ENCODE results near the gene EXOG. TPM values are rescaled to one million over a fixed set of nuclear protein-coding genes. Genes with fewer than 3 reads are reported as not detected.

The EXOG gene
- total RNA-seq, 1 experiment from 2014 or later: 8.3 TPM

DNA sequence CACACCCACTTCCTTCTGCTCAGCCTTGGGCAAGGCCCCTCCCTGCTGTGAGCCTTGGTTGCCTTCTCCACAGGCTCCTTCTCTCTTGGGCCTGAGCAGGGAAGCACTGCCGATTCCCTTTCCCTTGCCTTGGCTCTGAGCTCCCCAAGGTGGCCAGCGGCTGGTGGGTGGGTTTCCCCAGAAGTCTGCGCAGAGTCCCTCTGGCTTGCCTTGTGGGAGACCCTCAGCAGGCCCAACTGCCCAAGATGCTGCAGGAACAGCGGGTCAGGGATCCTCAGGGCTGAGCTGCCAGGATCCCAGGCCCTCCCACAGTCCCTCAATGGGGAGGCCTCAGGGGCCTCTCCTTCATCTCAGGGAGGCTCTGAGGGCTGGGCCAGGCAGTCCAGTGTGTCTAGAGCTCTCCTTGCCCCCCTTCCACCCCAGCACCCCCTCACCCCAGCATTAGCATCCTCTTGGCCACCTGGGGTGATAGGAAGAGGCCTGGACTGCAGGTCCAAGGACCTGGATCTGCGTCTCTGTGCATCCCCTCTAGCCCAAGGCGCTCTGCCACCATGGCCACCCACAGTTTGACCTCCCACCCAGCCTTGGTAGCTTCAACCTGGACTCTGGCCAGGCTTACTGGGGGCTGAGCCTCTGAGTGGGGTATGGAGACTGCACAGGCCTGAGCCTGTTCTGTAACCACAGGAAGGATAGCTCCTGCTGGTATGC, 68.6 kb downstream of the EXOG start:
- ChIA-PET RAD21 (ENCODE audit: low non-redundant PET in 1 of 2, low total read pairs in 2 of 2, uncharacterized antibody in 2 of 2, unreplicated experiment in 2 of 2) (no interaction called here), POLR2A (no interaction called here), CTCF (no interaction called here)
- Histone ChIP-seq H3K9me3 (ENCODE audit: control insufficient read depth in 1 of 2, insufficient read depth in 1 of 2, low read depth in 1 of 2, low read length in 2 of 2) (no peaks in the 10 kb centered on the region), H3K4me3 (replicated peaks in 1 of 2; ENCODE audit: low read depth in 1 of 2, low read length in 2 of 2) (no peak overlapping the region), H2AFZ (ENCODE audit: low read depth, low read length, poor library complexity, severe bottlenecking) (no peak overlapping the region), H3K9ac (ENCODE audit: low read length) (no peak overlapping the region), H3K4me1 (ENCODE audit: control insufficient read depth in 1 of 2, insufficient read depth in 2 of 2, low read length in 2 of 2) (no peaks in the 10 kb centered on the region), H3K4me2 (ENCODE audit: low read length) (no peak overlapping the region), H3K79me2 (ENCODE audit: insufficient read depth, low read length) (no peaks in the 10 kb centered on the region), H3K27me3 (ENCODE audit: insufficient read depth, low read length) (no peaks in the 10 kb centered on the region), H3K36me3 (ENCODE audit: control insufficient read depth in 1 of 2, insufficient read depth in 2 of 2, low read length in 2 of 2) (no peaks in the 10 kb centered on the region), H3K27ac (ENCODE audit: low read depth, low read length) (no peak overlapping the region), H4K20me1 (ENCODE audit: insufficient read depth) (no peaks in the 10 kb centered on the region), H3K9me2 (ENCODE audit: insufficient read depth) (no peaks in the 10 kb centered on the region)
- ATAC-seq: no peak
- intact Hi-C loops (cut with micrococcal nuclease): no loop called here
- no peak for DNase-seq (ENCODE audit: low read depth, low spot score)
- no TSS peak for BruUV-seq (replicated peaks)
- TF ChIP-seq EZH2phosphoT487 (IDR thresholded peaks at IDR 0.05; ENCODE audit: borderline replicate concordance) (no peak), ZFX (IDR thresholded peaks at IDR 0.05) (no peak), EZH2 (IDR thresholded peaks at IDR 0.05) (no peak), REST (IDR thresholded peaks at IDR 0.05; ENCODE audit: low read depth) (no peak), SP1 (IDR thresholded peaks at IDR 0.05; ENCODE audit: low read depth) (no peak), POLR2AphosphoS5 (IDR thresholded peaks at IDR 0.05; ENCODE audit: low read depth, low read length) (no peak), ELF1 (IDR thresholded peaks at IDR 0.05; ENCODE audit: borderline replicate concordance, low read depth) (no peak), CBX3 (IDR thresholded peaks at IDR 0.05; ENCODE audit: low read depth) (no peak), RAD21 (IDR thresholded peaks at IDR 0.05; ENCODE audit: low read depth) (no peak), CEBPB (IDR thresholded peaks at IDR 0.05; ENCODE audit: low read depth) (no peak), ATF3 (IDR thresholded peaks at IDR 0.05) (no peak), ZNF274 (IDR thresholded peaks at IDR 0.05; ENCODE audit: low read depth, low read length) (no peak)
- TF ChIP-seq, protein P1, sequence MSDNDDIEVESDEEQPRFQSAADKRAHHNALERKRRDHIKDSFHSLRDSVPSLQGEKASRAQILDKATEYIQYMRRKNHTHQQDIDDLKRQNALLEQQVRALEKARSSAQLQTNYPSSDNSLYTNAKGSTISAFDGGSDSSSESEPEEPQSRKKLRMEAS (IDR thresholded peaks at IDR 0.05): no peak
